Stomach (tissue), 9 donors: ENCODE results near the gene TAT. TPM values are rescaled to one million over a fixed set of nuclear protein-coding genes. Genes with fewer than 3 reads are reported as not detected.

Experiments used
- DNase-seq, 2 donors: peaks; one replicate each; pipeline versions ENCODE4 v3.0.0 to v3.0.0-alpha.2; 2013 to 2019
- H3K27ac ChIP-seq, 5 donors: fragments of 200-600 bp in 4 of 5; sonication (generic) in 4 of 5; one replicate each; pipeline ENCODE4 v1.5.1; 2013 to 2019; ENCODE audit warnings: mild to moderate bottlenecking in 1 of 5, moderate library complexity in 1 of 5
- H3K27me3 ChIP-seq, 3 donors: fragments of 200-600 bp; sonication (generic); one replicate each; pipeline ENCODE4 v1.5.1; 2017 to 2019; ENCODE audit warnings: mixed run types in 1 of 3
- H3K36me3 ChIP-seq, 4 donors: fragments of 200-600 bp; sonication (generic); 1 replicate in 3 of 4; 2 replicates in 1 of 4; pipeline ENCODE4 v1.5.1; 2016 to 2019
- H3K4me1 ChIP-seq, 4 donors: fragments of 200-600 bp; sonication (generic); one replicate each; pipeline ENCODE4 v1.5.1; 2016 to 2019
- H3K4me3 ChIP-seq, 4 donors: fragments of 200-600 bp; sonication (generic) in 3 of 4; one replicate each; pipeline ENCODE4 v1.5.1; 2016 to 2019; ENCODE audit warnings: mild to moderate bottlenecking in 1 of 4
- H3K9me3 ChIP-seq, 4 donors: fragments of 200-600 bp; sonication (generic); one replicate each; pipeline ENCODE4 v1.5.1; 2016 to 2019
- EP300 ChIP-seq: sonication (generic); formaldehyde crosslinking; IDR thresholded peaks from one replicate; pipeline ENCODE4 v1.6.1; 2017; ENCODE audit warnings: antibody characterized with exemption
- POLR2A ChIP-seq, 4 donors: fragments of 450-650 bp; IDR thresholded peaks; one replicate each; pipeline ENCODE4 v1.6.1; 2016; ENCODE audit warnings: antibody characterized with exemption in 4 of 4, control low read depth in 2 of 4, mild to moderate bottlenecking in 1 of 4, moderate library complexity in 1 of 4
- POLR2AphosphoS5 ChIP-seq, 3 donors: sonication (generic); formaldehyde crosslinking; IDR thresholded peaks; one replicate each; pipeline ENCODE4 v1.6.1; 2016; ENCODE audit warnings: antibody characterized with exemption in 3 of 3
- WGBS, 5 donors: extraction: QIAGEN DNeasy Blood & Tissue Kit in 3 of 5; methylation state at CpG; one replicate each; pipeline versions ENCODE4 v1.1.5 to v1.1.7; 2013 to 2018; 5-methylcytosine and 5-hydroxymethylcytosine counted together
- intact Hi-C: fragments of 100-400 bp; cut with DNase I; formaldehyde crosslinking; loops from one replicate; pipeline ENCODE4 v1.15.1; 2023; ENCODE audit warnings: low total_unique reads
- polyA plus RNA-seq, 3 donors: library from polyadenylated mRNA; stranded (reverse); fragments of 200-250 nt; gene quantifications; one replicate each; pipeline ENCODE4 v1.2.3, GENCODE V29; 2013
- total RNA-seq, 5 donors: library from RNA; depleted of rRNA; stranded (reverse); fragments of >200 nt; gene quantifications; one replicate each; pipeline versions ENCODE4 v1.1.0 to v1.2.3, GENCODE V29; 2014 to 2016
- TF ChIP-seq, protein P1 (sequence below), 7 experiments: fragments of 450-650 bp in 4 of 7; fragments of 200-600 bp in 3 of 7; sonication (generic) in 3 of 7; IDR thresholded peaks; one replicate each; pipeline ENCODE4 v1.5.1; 2016 to 2019; ENCODE audit warnings: antibody characterized with exemption in 7 of 7, control low read depth in 2 of 7, mild to moderate bottlenecking in 1 of 7
- donor health status: healthy with polysubstance abuse.
- donor health status: Bipolar disorder and iron deficiency.
- donor health status: healthy.

TAT gene
- total and polyA plus RNA-seq, 8 donors = not detected

- WGBS, 5 donors = 92 to 94% (median 93%) methylated on average over 18 to 28 of the region's 28 CpGs
- Histone ChIP-seq H3K9me3 (no peaks in the 10 kb centered on the region), H3K27ac (no peak overlapping the region), H3K4me3 (no peak overlapping the region), H3K36me3 (no peaks in the 10 kb centered on the region), H3K4me1 (no peaks in the 10 kb centered on the region), H3K27me3 (no peaks in the 10 kb centered on the region)
- DNase-seq = no peak
- intact Hi-C loops = no loop called here
- TF ChIP-seq POLR2A (IDR thresholded peaks at IDR 0.05) (no peak), POLR2AphosphoS5 (IDR thresholded peaks at IDR 0.05) (no peak), EP300 (no peak)
- TF ChIP-seq, protein P1, sequence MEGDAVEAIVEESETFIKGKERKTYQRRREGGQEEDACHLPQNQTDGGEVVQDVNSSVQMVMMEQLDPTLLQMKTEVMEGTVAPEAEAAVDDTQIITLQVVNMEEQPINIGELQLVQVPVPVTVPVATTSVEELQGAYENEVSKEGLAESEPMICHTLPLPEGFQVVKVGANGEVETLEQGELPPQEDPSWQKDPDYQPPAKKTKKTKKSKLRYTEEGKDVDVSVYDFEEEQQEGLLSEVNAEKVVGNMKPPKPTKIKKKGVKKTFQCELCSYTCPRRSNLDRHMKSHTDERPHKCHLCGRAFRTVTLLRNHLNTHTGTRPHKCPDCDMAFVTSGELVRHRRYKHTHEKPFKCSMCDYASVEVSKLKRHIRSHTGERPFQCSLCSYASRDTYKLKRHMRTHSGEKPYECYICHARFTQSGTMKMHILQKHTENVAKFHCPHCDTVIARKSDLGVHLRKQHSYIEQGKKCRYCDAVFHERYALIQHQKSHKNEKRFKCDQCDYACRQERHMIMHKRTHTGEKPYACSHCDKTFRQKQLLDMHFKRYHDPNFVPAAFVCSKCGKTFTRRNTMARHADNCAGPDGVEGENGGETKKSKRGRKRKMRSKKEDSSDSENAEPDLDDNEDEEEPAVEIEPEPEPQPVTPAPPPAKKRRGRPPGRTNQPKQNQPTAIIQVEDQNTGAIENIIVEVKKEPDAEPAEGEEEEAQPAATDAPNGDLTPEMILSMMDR (IDR thresholded peaks at IDR 0.05) = no peak
Observed at GRCh38 chr16:71536752-71537499, 40.0 kb downstream of the TAT start.

DNA sequence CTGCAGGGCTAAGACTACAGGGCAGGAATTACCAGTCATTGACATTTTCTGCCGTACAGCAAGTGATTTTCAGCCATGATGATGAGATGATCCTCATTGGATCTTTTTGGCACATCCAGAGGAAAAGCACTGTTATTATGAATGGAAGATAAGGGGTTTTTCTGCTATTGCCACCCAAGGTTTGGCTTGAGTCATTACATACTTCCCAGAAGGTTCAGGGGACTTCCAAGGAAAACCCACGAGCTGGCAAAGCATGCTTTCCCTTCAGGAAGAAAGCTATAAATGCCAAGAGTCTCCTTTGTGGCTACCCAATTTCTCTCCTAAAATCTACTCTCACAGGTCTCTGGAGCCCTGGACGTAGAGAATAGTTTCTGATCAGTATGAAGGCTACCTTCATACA lies 44.5 kb downstream of the TAT start:
- Histone ChIP-seq H3K4me1 (no peaks in the 10 kb centered on the region), H3K27me3 (peaks cover 0 to 11% (median 3%) of the 10 kb centered on the region in 3 donors), H3K4me3 (no peak overlapping the region), H3K27ac (no peak overlapping the region), H3K36me3 (no peaks in the 10 kb centered on the region), H3K9me3 (no peaks in the 10 kb centered on the region)
- no peak for DNase-seq
- TF ChIP-seq, protein P1 (IDR thresholded peaks at IDR 0.05) = no peak
- TF ChIP-seq POLR2A (IDR thresholded peaks at IDR 0.05) = no peak
- no peak for TF ChIP-seq POLR2AphosphoS5 (IDR thresholded peaks at IDR 0.05)
- no peak for TF ChIP-seq EP300
- 65 to 77% (median 70%) methylated on average over 3 of the region's 3 CpGs for WGBS, 5 donors
- intact Hi-C loops = no loop called here

GRCh38 chr16:71528863-71529262 lies 48.0 kb downstream of the TAT start:
- no peaks in the 10 kb centered on the region for H3K36me3 ChIP-seq
- peaks cover 0 to 25% (median 9%) of the 10 kb centered on the region in 3 donors for H3K27me3 ChIP-seq
- WGBS, 5 donors = 61 to 78% (median 76%) methylated on average over 4 of the region's 4 CpGs
- H3K9me3 ChIP-seq = no peaks in the 10 kb centered on the region
- H3K4me3 ChIP-seq = no peak overlapping the region
- no peaks in the 10 kb centered on the region for H3K4me1 ChIP-seq
- DNase-seq = no peak
- H3K27ac ChIP-seq = no peak overlapping the region
- TF ChIP-seq POLR2AphosphoS5 (IDR thresholded peaks at IDR 0.05) = no peak
- TF ChIP-seq, protein P1 (IDR thresholded peaks at IDR 0.05) = no peak
- TF ChIP-seq EP300 = no peak
- TF ChIP-seq POLR2A (IDR thresholded peaks at IDR 0.05) = no peak
- intact Hi-C loops = no loop called here

- TF ChIP-seq, protein P1 (IDR thresholded peaks at IDR 0.05) = no peak
- TF ChIP-seq EP300 (no peak), POLR2AphosphoS5 (IDR thresholded peaks at IDR 0.05) (no peak), POLR2A (IDR thresholded peaks at IDR 0.05) (no peak)
- 78 to 94% (median 82%) methylated on average over 1 of the region's 1 CpG for WGBS, 5 donors
- intact Hi-C loops = no loop called here
- Histone ChIP-seq H3K4me3 (no peak overlapping the region), H3K27me3 (peaks cover 0 to 25% (median 9%) of the 10 kb centered on the region in 3 donors), H3K36me3 (no peaks in the 10 kb centered on the region), H3K27ac (no peak overlapping the region), H3K9me3 (no peaks in the 10 kb centered on the region), H3K4me1 (no peaks in the 10 kb centered on the region)
- no peak for DNase-seq
Observed at GRCh38 chr16:71528257-71528656, 48.6 kb downstream of the TAT start.
